IPS-NIHi7 (cell line): ENCODE measurements around the gene CHFR.
"Not testable (repeated sequence)": the region's sequence is repeated elsewhere in the genome, so short reads cannot be mapped to it uniquely, and the experiment has no call there.

Experiments
- DNase-seq: peaks from one replicate; pipeline ENCODE4 v3.0.0; 2012; ENCODE audit warnings: mixed read lengths; ENCODE audit errors: extremely low spot score

Gene CHFR

GRCh38 chr12:132874175-132874574 lies 13.2 kb downstream of the CHFR start:
- DNase-seq, result no peak

GRCh38 chr12:132873724-132874123 lies 13.7 kb downstream of the CHFR start:
- no peak for DNase-seq

- no peak for DNase-seq
Observed at GRCh38 chr12:132872975-132873421, 14.4 kb downstream of the CHFR start.

GRCh38 chr12:132872073-132872855 lies 15.1 kb downstream of the CHFR start:
- no peak for DNase-seq

- DNase-seq, result no peak
Observed at GRCh38 chr12:132869551-132869950, 17.9 kb downstream of the CHFR start.

GRCh38 chr12:132866251-132866828 lies 21.1 kb downstream of the CHFR start:
- DNase-seq, result no peak

- DNase-seq, result no peak
Observed at GRCh38 chr12:132861558-132861957, 25.8 kb downstream of the CHFR start.

GRCh38 chr12:132858718-132859266 lies 28.6 kb downstream of the CHFR start:
- no peak for DNase-seq

GRCh38 chr12:132857019-132857418 lies 30.4 kb downstream of the CHFR start:
- DNase-seq, result not testable (repeated sequence)

- no peak for DNase-seq
Observed at GRCh38 chr12:132856581-132856980, 30.8 kb downstream of the CHFR start.

- DNase-seq, result not testable (repeated sequence)
Observed at GRCh38 chr12:132855211-132855610, 32.2 kb downstream of the CHFR start.

- no peak for DNase-seq
Observed at GRCh38 chr12:132853285-132854092, 33.9 kb downstream of the CHFR start.

GRCh38 chr12:132852496-132852895 lies 34.9 kb downstream of the CHFR start:
- no peak for DNase-seq

- no peak for DNase-seq
Observed at GRCh38 chr12:132851465-132851864, 35.9 kb downstream of the CHFR start.

- DNase-seq, result no peak
Observed at GRCh38 chr12:132850291-132850690, 37.1 kb downstream of the CHFR start.

GRCh38 chr12:132848521-132848920 lies 38.9 kb downstream of the CHFR start:
- no peak for DNase-seq

GRCh38 chr12:132847363-132848356 lies 39.7 kb downstream of the CHFR start:
- peak; percentile 77 for DNase-seq

- not testable (repeated sequence) for DNase-seq
Observed at GRCh38 chr12:132844681-132845080, 42.7 kb downstream of the CHFR start.

- DNase-seq, result no peak
Observed at GRCh38 chr12:132842449-132843045, 44.9 kb downstream of the CHFR start.

- DNase-seq, result no peak
Observed at GRCh38 chr12:132841151-132841550, 46.3 kb downstream of the CHFR start.

- no peak for DNase-seq
Observed at GRCh38 chr12:132840536-132840935, 46.9 kb downstream of the CHFR start.
